HCT116 (cell line): ENCODE data around the gene ZBTB2.

Experiments used
- EZH2 ChIP-seq: fragments of 200-600 bp; sonication (generic); IDR thresholded peaks from 2 replicates; pipeline ENCODE4 v1.6.1; 2017; ENCODE audit warnings: antibody characterized with exemption, mixed run types
- POLR2AphosphoS5 ChIP-seq: IDR thresholded peaks from 2 replicates; pipeline ENCODE4 v1.6.1; 2011; ENCODE audit warnings: mild to moderate bottlenecking, low read depth, low read length, moderate library complexity
- TF ChIP-seq, protein P1 (sequence below): IDR thresholded peaks from 2 replicates; pipeline ENCODE4 v1.6.1; 2012
- TF ChIP-seq, protein P2 (sequence below), 3 experiments: fragments of 200-600 bp in 1 of 3; sonication (generic) in 1 of 3; IDR thresholded peaks in 2 of 3; conservative IDR thresholded peaks in 1 of 3; 2 replicates each; pipeline ENCODE4 v1.5.1; 2012 to 2017; ENCODE audit warnings: low read depth in 2 of 3, low read length in 2 of 3, antibody characterized with exemption in 1 of 3, borderline replicate concordance in 1 of 3, control low read depth in 1 of 3, mild to moderate bottlenecking in 1 of 3, mixed read lengths in 1 of 3, mixed run types in 1 of 3, moderate library complexity in 1 of 3; ENCODE audit not compliant: insufficient read depth in 1 of 3

DNA sequence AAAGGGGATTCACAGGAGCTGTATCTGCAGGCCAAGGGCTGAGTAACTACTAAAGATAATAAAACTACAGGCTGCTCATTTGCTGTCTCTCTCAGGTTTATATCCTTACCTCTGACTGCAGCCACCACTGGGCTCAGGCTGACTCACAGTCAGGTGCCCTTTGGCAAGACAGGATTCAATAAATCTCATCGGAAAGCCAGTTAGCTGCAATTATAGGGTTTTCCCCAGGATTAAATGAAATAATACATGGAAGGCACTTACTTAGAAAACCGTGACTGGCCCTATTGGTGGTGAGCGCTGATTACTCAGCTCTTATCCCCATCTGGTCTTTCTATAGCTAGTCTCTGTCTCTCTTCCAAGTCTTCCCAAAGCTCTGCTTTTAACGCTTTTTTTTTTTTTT is 34.2 kb upstream of the ZBTB2 start:
- TF ChIP-seq, protein P1, sequence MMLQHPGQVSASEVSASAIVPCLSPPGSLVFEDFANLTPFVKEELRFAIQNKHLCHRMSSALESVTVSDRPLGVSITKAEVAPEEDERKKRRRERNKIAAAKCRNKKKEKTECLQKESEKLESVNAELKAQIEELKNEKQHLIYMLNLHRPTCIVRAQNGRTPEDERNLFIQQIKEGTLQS, result no peak
- no peak for TF ChIP-seq POLR2AphosphoS5
- TF ChIP-seq, protein P2, sequence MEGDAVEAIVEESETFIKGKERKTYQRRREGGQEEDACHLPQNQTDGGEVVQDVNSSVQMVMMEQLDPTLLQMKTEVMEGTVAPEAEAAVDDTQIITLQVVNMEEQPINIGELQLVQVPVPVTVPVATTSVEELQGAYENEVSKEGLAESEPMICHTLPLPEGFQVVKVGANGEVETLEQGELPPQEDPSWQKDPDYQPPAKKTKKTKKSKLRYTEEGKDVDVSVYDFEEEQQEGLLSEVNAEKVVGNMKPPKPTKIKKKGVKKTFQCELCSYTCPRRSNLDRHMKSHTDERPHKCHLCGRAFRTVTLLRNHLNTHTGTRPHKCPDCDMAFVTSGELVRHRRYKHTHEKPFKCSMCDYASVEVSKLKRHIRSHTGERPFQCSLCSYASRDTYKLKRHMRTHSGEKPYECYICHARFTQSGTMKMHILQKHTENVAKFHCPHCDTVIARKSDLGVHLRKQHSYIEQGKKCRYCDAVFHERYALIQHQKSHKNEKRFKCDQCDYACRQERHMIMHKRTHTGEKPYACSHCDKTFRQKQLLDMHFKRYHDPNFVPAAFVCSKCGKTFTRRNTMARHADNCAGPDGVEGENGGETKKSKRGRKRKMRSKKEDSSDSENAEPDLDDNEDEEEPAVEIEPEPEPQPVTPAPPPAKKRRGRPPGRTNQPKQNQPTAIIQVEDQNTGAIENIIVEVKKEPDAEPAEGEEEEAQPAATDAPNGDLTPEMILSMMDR (IDR thresholded peaks at IDR 0.05 in 2 of 3, conservative IDR thresholded peaks at IDR 0.05 in 1 of 3; ENCODE audit: borderline replicate concordance in 1 of 3, insufficient read depth in 1 of 3, low read depth in 2 of 3, low read length in 2 of 3), result no peak
- no peak for TF ChIP-seq EZH2
